ENCODE results near the gene IZUMO1R.

DNA sequence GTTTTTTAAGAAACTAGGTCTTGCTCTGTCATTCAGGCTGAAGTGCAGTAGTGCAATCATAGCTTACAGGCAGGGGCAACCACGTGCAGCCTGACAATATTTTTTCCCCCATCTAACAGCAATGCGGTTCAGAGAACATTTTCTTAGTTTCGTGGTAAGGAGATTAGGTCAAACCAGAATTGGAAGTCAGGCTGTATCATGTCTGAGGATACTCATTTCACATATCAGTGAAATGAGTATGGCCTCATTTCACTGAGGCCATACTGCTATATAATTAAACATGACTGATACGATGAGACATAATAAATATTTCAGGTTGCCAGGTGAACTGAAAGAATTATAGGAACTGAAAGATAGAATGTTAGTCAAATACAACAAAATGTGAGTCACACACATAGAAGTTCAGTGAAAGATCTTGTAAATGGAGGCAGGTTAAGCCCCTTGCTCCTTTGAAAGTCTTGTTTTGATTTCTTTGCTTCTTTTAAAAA lies 32.5 kb upstream of the IZUMO1R start:
- TF ChIP-seq, protein P1, sequence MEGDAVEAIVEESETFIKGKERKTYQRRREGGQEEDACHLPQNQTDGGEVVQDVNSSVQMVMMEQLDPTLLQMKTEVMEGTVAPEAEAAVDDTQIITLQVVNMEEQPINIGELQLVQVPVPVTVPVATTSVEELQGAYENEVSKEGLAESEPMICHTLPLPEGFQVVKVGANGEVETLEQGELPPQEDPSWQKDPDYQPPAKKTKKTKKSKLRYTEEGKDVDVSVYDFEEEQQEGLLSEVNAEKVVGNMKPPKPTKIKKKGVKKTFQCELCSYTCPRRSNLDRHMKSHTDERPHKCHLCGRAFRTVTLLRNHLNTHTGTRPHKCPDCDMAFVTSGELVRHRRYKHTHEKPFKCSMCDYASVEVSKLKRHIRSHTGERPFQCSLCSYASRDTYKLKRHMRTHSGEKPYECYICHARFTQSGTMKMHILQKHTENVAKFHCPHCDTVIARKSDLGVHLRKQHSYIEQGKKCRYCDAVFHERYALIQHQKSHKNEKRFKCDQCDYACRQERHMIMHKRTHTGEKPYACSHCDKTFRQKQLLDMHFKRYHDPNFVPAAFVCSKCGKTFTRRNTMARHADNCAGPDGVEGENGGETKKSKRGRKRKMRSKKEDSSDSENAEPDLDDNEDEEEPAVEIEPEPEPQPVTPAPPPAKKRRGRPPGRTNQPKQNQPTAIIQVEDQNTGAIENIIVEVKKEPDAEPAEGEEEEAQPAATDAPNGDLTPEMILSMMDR (conservative IDR thresholded peaks at IDR 0.05; ENCODE audit: low read depth, low read length), result no peak
- TF ChIP-seq EZH2 (IDR thresholded peaks at IDR 0.05; ENCODE audit: borderline replicate concordance, low read depth, low read length, poor library complexity, severe bottlenecking), result no peak
